Endothelial cell of umbilical vein (primary cell): ENCODE results near the gene PKP4.

ENCODE experiments used
- CTCF ChIP-seq, 2 donors: IDR thresholded peaks; 1 replicate in 1 of 2; 2 replicates in 1 of 2; pipeline ENCODE4 v1.5.1; 2011; ENCODE audit warnings: low read length in 2 of 2, mild to moderate bottlenecking in 2 of 2, moderate library complexity in 2 of 2, control low read depth in 1 of 2, inconsistent platforms in 1 of 2, low read depth in 1 of 2; ENCODE audit not compliant: insufficient read depth in 1 of 2; ENCODE audit errors: extremely low read depth in 1 of 2
- EZH2 ChIP-seq: IDR thresholded peaks from 2 replicates; pipeline ENCODE4 v1.6.1; 2012; ENCODE audit warnings: borderline replicate concordance, low read depth, mild to moderate bottlenecking, moderate library complexity, low read length, inconsistent platforms; ENCODE audit not compliant: severe bottlenecking
- POLR2A ChIP-seq: IDR thresholded peaks from 2 replicates; pipeline ENCODE4 v1.6.1; 2012; ENCODE audit warnings: low read depth, mild to moderate bottlenecking, control low read depth, low read length

- TF ChIP-seq CTCF (IDR thresholded peaks at IDR 0.05; ENCODE audit: extremely low read depth in 1 of 2, insufficient read depth in 1 of 2, low read depth in 1 of 2, low read length in 2 of 2), result no peak
- TF ChIP-seq POLR2A, result no peak
- no peak for TF ChIP-seq EZH2
Observed at GRCh38 chr2:158559252-158559651, 102.5 kb downstream of the PKP4 start.
